CD4-positive, alpha-beta T cell treated with Interferon gamma for 1 hour (primary cell): ENCODE measurements around the gene SLC35F1.

Source experiments
- DNase-seq: peaks from one replicate; pipeline ENCODE4 v3.0.0-alpha.2; 2020

Gene SLC35F1

DNA sequence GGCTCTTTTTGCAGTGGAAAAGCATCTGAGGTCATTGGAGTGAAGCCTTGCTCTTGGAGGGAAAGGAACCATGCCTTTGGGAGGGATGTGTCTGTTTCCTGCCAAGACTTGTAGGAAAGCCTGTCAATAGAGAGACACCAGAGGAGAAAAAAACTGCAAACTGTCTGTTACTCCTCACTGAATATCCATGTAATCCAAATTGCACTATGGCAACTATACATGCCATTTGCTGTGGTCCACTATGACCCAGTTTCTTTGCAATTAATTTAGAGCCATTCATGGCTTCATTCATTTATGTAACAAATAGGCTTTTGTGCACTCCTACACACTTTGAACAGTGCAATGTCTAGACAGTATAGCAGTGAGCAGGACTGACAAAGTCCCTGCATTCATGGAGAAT lies 296.5 kb downstream of the SLC35F1 start:
- DNase-seq: no peak

GRCh38 chr6:118206221-118206620 lies 299.2 kb downstream of the SLC35F1 start:
- no peak for DNase-seq

GRCh38 chr6:118207947-118208346 lies 300.9 kb downstream of the SLC35F1 start:
- DNase-seq: no peak

- DNase-seq: no peak
Measured at GRCh38 chr6:118212451-118213173, 305.5 kb downstream of the SLC35F1 start.

GRCh38 chr6:118215269-118215668 lies 308.2 kb downstream of the SLC35F1 start:
- no peak for DNase-seq

- DNase-seq: no peak
Measured at GRCh38 chr6:118216751-118217150, 309.7 kb downstream of the SLC35F1 start.

GRCh38 chr6:118218156-118218555 lies 311.1 kb downstream of the SLC35F1 start:
- DNase-seq: no peak

GRCh38 chr6:118220429-118221128 lies 313.5 kb downstream of the SLC35F1 start:
- DNase-seq: no peak

- no peak for DNase-seq
Measured at GRCh38 chr6:118223316-118223715, 316.3 kb downstream of the SLC35F1 start.

- no peak for DNase-seq
Measured at GRCh38 chr6:118228886-118229285, 321.8 kb downstream of the SLC35F1 start.

DNA sequence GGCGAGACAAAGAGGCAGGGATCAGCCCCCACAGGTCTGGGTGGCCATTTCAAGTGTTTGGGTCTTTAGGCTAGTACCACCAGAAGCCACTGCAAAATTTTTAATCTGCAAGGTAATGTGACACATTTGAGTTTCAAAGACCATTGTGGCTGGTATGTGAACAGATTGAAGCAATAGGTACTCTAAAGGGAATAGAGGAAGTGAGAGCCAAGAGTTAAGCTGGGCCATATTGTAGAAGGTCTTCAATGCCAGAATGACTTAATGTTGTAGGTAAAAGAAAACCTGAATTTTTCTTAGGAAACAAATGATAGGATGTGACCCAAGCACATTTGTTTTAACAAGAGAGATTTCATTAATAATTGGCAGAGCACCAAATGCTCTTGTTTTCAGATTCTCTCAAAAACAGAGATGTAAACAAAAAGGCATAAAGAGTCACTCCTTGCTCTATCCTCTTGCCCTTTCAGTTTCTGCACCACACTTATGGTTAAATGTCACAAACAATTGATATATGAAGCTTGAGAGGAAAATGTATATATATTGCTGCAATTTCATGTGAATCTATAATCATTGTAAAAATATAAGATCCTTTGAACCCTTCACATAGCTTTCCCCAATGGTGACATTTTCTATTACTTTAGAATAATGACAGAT lies 333.9 kb downstream of the SLC35F1 start:
- DNase-seq: no peak

GRCh38 chr6:118246406-118246805 lies 339.3 kb downstream of the SLC35F1 start:
- no peak for DNase-seq

GRCh38 chr6:118248171-118248570 lies 341.1 kb downstream of the SLC35F1 start:
- DNase-seq: no peak

- no peak for DNase-seq
Measured at GRCh38 chr6:118249680-118250079, 342.6 kb downstream of the SLC35F1 start.

- no peak for DNase-seq
Measured at GRCh38 chr6:118252474-118252873, 345.4 kb downstream of the SLC35F1 start.

DNA sequence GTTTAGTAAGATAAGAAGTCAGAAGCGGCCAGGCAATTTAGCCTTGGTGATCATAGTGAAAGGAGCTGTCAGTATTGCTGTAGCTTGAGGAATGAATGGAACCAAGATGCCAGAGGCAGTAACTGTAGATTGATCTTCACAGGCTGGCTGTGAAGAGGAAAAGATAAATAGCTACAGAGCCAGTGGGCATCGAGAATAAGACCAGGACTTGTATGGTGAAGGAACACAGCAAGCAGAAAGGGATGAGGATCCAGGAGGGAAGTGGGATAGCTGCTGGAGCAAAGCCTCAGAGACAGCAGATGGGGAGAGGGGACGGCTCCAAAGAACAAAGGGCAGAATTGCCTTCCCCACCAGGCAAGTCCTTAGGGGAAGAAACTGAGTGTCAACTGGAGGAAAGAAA lies 346.7 kb downstream of the SLC35F1 start:
- no peak for DNase-seq

GRCh38 chr6:118260833-118261232 lies 353.8 kb downstream of the SLC35F1 start:
- no peak for DNase-seq

DNA sequence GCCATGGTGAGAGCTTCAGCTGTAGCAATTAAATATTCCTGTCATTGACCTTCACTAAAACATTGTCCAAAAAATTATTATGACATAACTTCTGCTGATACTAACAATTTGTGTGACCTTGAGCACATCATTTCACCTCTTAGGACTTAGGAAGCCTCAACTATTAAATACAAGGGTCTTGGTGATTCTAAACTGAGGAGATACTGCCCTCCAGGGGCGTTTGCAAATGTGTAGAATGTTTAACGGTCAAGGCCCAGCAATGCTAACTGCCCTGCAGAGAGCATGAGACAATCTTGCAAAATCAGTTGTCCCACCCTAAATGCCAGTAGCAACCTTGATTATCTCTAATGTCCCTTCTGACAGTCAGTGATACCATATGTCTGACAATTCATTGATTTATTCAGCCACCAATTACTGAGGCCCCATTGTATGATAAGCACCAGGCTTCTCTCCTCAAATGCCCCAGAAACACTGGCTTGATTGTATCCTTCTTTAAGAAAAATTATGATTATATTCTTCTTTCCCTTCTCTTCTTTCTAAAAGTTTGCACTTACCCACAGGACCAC lies 356.9 kb downstream of the SLC35F1 start:
- no peak for DNase-seq

- no peak for DNase-seq
Measured at GRCh38 chr6:118269659-118270058, 362.6 kb downstream of the SLC35F1 start.

- no peak for DNase-seq
Measured at GRCh38 chr6:118277631-118278030, 370.6 kb downstream of the SLC35F1 start.

GRCh38 chr6:118280210-118280609 lies 373.1 kb downstream of the SLC35F1 start:
- no peak for DNase-seq

GRCh38 chr6:118281291-118281690 lies 374.2 kb downstream of the SLC35F1 start:
- no peak for DNase-seq

DNA sequence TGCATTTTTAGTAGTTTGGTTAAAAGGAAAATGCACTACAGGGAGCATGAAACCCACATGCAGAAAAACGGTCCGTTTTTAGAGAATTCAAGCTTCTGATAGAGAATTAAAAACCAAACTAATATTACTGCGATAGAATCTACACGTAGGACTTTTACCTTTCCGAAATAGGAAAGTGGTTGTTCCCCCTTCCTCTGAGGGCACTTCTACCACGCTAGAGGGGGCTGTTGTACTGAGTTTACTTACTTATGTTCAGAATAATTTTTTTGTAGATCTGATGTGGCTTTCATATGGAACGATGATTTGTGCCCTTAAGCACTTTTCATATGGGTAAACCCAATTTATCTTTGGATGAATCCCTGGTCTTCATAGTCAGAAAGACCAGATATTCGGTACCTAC lies 376.7 kb downstream of the SLC35F1 start:
- peak; percentile 19 for DNase-seq
